ENCODE results near the gene CFAP92.

CFAP92 gene

DNA sequence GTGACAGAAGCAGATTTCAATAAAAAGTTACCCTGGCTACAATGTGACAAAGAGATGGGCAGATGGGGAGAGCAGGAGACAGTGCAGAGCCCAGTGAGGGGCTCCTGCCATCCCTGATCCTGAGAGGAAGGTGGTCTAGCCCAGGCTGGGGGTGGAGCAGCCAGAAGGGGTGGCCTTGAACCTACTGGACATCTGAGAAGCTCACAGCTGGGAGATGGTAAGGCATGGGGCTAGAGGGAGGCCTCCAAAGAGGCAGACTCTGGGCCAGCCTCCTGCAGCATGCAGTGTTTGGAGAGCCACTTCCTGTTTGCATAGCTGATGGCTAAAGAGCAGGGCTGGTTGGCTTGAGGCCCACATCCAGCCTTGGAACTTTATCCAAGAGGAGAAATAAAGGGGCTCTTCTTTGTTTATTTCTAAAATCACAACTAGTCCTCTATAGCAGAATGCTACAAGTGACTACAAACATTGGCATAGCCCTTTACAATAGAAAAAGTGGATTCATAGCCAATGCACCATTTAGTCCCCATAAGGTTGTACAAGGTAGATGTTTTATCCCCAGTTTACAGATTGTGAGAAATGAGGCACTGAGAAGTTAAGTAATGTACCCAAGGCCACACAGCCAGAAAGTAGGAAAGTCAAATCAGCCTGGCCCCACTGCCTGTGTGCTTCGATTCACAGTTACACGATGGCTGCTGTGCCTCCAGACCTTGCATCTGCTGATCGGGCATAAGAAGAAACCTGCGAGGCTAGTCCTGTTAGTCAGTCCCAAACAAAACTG is 11.8 kb upstream of the CFAP92 start:
- DNase-seq: peak; percentile 65 to 89

DNA sequence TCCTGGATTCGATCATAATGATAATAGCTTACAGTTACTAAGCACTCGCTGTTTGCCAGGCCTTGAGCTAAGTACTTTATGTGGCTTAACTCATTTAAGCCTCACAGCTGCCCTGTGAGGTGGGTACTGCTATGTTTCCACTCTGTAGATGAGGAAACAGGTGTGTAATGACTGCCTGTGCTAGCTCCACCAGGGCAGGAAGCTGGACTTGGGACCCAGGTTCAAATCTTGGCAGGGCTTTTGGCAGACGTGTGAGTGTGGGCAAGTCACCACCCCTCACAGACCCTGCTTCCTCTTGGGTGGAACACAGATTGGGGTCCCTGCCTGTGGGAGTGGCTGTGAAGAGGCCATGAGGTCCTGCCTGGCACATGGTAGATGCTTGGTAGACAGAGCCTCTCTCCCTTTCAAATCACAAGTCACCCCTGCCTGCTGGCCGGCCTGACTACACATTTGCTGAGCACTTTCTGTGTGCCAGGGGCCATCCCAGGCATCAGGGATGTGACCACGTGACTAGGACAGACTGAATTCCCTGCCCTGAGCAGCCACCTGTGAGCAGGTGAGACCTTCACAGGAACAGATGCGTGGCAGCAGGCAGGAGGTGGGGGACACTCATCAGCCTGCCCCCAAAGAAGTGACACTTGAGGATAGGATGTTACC is 10.9 kb upstream of the CFAP92 start:
- DNase-seq: peak; percentile 20 to 72

DNA sequence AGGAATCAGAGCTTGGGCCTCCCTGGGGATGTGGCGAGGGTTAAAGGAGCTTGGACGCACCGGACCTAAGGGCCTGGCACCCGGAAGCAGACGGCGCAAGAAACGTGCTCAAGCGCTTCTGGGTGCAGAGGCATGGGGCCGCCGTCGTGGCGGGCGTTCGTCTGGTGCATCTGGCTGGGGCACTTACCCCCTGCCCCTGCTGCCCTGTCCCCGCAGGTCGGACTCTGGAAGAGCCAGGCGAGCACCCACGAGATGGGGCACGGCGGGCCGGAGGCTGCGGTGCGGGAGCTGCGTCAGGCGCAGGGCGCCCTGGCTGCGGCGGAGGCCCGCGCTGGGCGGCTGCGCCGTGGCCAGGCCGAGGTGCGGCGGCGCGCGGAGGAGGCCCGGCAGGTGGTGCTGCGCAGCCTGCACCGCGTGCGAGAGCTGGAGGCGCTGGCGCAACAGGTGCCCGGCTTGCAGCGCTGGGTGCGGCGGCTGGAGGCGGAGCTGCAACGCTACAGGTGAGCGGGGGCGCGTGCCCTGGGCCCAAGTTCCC is 9.8 kb upstream of the CFAP92 start:
- peak; percentile 60 to 66 for DNase-seq

DNA sequence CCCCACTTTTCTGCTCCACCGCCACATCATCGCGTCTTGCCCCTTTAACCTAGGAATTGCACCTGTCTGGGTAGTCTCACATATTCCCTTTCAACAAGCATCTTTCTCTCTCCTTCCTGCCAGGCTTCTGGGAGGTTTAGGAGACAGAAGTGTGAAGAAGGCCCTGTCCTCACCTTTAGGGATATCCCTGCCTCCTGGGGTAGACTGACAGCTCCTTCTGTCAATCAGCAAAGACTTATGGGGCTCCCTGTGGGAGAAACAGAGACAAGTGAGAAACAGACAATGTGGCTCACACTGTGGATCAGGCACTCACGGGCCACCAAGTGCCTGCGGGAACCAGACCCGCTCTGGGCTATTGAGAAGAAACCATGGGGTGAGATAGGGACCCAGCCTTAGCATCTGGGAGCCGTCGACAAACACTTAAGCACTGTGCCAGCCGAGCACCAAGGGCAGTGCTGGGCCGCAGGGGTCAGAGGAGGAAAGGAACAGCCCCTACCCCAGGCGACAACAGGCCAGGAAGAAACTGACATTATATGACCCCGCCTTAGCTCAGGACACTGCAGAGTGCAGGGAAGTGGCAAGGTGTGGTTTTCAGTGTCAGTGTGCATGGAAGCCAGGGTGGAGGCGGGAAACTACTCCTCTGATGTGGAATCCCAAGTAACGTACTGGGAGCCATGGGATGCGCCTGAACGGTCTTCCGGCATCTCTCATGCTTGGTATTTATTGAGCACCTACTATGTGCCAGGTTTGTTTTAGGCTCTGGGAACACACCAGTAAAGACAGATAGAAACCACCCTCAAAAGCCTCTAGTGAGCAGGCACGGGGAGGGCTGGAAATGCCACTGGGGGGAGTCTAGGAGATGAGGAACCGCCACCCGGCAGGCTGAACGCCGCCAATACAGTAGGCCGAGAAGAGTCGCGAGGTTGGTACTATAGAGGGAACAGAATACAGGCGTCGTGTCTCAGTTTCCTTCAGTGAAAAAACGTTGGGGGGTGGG is 9.0 kb upstream of the CFAP92 start:
- no peak for DNase-seq

DNA sequence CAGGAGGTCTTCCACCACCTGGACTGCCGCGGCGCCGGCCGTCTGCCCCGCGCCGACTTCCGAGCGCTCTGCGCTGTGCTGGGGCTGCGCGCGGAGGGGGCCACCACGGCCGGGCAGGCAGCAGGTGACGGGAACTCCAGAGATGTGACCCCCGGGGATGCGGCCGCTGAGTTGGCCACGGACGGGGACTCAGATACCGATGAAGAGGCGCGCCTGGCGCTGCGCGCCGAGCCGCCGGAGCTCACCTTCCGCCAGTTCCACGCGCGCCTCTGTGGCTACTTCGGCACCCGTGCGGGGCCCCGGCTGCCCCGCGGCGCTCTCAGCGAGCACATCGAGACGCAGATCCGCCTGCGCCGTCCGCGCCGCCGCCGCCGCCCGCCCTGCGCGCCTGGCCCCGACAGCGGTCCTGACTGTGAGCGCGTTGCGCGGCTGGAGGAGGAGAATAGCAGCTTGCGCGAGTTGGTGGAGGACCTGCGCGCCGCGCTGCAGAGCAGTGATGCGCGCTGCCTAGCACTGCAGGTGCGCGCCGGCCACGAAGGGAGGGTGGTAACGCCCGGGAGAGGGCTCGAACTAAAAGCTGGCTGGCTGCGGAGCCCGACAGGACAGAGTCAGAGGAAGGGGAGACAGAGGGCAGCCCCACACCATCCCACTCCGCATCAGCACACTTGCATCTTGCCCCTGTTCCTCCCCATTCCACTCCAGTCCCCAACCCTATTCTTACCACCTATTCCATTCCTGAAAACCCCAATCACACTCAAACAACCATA is 8.1 kb upstream of the CFAP92 start:
- peak; percentile 27 to 60 for DNase-seq

DNA sequence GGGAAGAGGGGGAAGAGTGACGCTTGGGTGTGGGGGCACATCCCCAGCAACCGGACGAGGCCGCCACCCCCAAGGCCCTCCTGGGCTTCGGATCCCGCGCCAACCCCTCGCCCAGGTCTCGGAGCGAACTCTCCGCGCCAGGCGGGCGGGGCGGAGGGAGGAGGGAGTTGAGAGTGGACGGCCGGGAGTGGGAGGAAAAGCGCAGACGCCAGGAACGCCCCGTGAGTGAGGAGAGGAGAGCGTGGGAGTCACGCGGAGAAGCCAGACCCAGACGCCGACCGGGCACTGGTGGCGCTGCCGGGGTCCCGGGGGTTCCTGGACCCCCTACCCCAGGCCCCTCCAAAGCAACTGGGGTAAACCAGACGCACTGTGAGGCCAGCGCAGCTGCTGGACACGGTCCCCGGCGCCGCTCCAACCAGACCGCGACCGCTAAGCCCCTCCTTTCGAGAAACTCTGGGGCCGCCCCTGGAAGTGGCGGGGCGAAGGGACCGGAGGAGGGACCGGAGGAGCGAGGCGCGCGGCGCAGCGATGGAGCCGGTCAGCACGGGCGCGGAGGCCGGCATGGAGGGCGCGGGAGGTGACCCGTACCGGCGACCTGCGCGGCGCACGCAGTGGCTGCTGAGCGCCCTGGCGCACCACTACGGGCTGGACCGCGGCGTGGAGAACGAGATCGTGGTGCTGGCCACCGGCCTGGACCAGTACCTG is 7.4 kb upstream of the CFAP92 start, which contains the start of gene EFCC1:
TSS of gene EFCC1 (plus strand) at position 204 of the 705 bp plus-strand sequence. CDS start at position 529, 325 bp downstream.
- DNase-seq: no peak

DNA sequence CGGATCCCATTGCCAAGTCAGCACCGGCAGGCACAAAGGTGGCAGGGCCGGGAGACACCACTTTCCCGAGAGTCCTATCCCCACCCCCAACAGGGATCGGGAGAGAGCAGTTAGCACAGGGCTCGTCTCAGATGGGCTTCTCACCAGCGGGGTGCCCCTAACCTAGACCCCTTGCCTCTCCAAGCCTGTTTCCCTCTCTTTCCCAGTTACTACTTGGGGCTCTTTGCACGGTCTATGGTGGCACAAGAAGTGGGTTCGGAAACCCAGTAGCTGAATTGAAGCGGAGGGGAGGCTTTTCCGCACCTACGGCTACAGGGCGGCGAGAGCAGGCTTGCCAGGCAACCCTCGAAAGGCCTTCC is 6.8 kb upstream of the CFAP92 start:
- DNase-seq: no peak

DNA sequence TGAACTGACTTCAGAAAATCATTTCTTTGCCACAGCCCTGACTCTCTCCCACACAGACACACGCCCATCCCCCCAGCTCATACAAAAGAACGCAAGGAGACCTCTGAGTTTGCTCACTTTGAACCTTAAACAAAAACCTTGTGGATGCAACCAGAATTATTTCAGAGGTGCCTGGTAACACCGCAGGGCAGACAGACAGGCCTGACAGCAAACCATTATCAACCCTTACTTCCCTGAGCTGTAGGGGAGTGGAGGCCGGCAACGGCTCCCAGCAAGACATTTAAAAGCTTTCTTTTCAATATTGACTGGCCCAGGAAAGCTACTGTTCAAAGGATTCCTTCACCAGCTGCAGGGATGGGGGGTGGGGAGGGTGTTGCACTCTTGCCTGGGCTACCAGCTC is 5.2 kb upstream of the CFAP92 start:
- DNase-seq: peak in 1 of 2 experiments; percentile 17

DNA sequence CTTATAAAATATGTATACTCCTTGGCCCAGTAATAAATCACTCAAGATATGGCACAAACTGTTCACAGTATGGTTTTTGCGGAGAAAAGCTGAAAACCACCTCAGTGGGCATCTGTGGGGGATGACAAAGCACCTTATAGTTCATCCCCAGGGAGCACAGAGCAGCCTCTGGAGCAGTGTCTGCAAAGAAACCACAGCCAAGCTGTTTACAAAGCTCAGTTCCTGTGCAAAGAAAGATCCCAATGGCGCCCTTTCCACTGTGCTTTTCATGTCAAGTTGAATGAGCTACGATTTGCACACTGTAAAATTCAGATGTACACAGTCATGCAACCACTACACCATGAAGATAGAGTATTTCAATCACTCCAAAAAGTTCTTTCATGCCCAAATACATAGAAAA is 4.7 kb upstream of the CFAP92 start:
- DNase-seq: peak; percentile 25 to 33

DNA sequence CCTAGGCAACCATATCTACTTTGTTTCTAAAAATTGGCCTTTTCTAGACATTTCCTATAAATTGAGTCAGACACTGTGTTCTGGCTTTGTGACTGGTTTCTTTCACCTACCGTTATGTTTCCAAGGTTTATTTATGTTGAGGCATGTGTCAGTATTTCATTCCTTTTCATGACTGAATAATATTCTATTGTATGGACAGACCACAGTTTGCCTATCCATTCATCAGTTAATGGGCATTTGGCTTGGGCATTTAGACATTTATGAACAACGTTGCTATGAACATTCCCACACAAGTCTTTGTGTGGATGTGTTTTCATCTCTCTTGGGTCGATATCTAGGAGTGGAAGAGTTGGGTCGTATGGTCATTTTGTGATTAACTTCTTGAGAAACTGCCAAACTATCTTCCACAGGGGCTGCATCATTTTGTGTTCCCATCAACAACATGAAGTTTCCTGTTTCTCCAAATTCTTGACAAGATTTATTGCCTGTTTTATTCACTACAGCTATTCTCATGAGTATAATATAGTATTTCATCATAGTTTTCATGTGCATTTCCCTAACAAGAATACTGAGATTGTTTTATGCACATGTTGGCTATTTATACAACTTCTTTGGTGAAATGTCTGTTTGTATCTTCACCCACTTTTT is 3.7 kb upstream of the CFAP92 start:
- no peak for DNase-seq

DNA sequence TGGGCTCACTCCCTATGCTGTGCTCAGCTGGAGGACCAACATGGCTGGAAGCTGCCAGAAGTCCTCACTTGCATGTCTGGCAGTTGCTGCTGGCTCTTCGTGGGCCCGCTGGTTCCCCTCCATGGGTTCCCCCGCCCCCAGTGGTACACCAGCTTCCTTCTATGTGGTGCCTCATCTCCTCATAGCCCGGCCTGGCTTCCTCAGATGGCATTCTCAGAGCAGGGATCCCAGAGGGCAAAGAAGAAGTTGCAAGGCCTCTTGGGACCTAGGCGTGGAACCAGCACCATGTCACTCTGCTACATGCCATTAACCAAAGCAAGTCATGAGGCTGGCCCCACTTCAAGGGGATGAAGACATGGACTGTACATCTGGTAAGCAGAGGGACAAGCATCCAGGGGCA is 2.9 kb upstream of the CFAP92 start:
- no peak for DNase-seq

DNA sequence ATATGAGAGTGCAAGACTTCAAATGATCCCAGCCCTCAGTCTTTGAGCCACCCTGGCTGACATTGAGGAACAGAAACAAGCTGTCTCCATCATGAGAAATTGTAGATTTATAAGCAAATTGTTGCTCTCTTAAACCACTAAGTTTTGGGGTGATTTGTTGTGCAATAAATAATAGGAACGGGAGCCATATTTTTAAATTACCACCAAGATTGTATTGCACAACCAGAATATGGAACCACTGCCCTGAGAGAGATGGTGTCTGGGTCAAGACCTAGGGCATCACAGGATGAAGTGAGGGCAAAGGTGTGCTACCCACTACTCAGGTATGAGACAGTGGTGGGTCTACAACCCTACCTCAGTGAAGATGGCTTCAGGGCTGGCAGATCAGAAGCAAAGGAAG is 2.3 kb upstream of the CFAP92 start:
- no peak for DNase-seq

DNA sequence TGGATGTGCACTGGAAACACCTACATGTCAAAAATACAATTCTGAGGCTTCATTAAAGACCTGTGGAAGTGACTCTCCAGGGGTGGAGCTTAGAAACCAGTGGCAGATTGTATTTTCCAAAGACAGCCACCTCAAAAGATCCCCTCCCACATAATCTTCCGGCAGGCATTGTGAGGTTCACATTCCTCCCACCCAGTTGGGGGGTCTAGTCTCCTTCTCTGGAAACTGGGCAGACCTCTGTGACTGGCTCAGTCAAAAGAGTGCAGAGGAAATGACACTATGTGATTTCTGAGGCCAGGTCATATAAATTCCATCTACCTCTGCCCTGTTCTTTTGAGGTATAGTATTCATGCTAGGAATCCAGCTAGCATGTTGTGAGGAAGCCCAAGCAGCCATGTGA is 1.9 kb upstream of the CFAP92 start:
- DNase-seq: no peak

DNA sequence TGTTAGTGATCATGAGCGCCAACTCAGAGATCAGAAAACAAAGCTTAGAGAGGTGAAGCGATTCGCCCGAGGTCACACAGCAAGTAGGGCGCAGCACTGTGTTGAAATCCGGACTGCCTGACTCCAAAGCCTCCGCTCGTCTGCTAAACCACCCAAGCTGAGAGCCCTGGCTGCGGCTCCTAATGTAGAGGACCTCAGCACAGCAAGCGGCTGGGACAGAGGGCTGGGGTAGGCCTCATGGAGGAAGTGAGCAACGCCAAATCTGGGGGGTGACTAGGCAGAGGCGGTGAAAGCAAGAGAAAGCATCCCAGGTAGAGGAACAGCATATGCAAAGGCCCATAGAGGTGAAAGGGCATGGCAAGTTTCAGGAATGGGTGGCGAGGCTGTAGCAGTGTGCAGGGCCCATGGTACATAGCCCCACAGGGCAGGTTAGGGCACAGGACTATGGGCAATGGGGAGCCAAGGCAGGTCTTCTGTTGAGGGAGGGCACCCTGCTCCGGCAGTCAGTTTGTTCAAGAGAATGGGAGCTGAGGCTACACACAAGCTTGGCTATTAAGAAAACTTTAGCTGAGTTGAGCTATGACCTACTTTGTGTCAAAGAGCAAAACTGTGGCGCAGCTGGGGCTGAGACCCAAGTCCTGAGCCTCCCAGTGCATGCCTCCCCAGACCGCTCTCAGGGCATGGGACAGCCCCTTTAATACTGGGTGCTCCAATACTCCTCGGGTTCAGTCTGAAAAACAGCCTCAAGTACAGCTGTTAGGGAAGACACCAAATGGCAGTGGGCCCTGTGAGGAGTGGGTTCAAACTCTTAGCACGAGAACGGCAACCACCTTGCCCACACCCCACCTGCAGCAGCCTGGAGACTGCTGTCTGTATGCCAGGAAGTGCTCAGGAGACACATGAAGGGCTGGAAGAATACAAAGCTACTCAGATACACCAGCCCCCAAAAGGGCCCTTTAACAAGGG is 988 bp upstream of the CFAP92 start:
- no peak for DNase-seq

DNA sequence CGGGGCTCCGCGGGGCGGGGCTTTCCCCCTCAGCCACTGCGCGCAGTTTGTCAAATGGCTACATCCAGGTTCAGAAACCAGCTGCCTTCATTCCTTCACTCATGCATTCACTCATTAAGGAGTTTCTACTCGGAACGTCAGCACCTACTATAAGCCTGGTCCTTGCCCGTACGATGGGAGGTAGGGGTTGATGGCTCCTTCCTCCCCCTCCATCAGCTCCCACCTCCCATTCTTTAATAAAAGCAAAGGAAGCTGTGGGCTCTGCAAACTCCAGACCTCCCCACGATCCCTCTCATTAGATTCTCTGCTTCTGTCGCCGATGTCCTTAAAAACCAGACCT is 267 bp upstream of the CFAP92 start:
- DNase-seq: no peak

DNA sequence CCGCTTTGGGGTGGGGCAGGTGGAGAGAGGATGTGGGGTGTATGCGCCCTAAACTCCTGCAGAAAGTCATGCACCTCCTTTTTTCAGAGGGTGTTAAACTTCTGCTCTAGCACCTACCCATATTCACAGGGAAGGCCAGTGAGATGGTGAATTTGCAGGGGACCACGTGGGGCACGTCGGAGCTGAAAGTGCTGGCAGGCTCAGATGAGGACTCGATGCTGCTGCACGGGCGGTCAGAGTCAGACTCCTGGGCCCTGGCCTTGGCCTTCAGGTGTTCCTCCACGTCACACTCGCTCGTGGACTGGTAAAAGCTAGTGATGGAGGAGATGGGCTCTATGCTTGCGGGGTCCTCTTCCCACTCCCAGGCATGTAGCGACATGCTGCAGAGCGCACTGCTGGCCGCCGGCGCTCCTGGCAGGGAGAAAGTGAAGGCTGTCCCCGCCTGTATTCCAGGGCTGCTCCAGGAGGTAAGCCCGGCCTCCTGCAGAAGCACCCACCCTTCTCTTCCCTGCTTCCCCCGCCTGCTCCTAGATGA is 883 bp downstream of the CFAP92 start:
- DNase-seq: no peak

DNA sequence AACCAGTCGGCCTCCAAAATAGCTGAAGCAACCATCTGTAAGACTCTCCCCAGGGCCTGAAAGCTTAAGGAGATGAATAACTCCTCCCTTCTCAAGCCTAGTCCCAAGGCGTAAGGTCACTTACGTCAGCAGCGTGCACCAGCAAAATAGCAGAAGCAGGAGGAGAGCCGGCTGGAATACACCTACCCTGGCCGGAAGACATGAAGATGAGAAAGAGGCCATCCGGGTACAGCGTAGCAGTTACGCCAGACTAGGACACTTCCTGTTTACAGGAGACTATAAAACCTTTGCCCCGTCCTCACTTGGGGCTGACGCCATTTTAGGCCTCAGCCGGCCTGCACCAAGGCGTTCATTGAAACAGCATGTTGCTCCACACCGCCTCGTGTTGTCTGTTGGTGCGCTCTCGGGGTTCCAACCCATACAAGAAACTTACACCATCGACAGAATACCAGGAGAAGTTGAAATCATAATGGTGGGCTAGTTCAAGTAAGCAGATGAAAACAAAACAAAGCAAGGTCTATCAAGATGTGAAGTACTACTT is 2.5 kb downstream of the CFAP92 start:
- DNase-seq: no peak

DNA sequence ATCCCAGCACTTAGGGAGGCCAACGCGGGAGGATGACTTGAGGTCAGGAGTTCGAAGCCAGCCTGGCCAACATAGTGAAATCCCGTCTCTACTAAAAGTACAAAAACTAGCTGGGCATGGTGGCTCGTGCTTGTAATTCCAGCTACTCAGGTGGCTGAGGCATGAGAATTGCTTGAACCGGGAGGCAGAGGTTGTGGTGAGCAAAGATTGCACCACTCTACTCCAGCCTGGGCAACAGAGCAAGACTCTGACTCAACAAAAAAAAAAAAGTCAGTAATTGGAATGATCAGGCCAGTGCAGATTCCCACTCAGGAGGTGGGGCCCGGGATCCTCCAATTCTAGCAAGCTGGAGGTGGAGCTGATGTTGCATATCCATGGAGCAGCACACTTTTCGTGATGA is 5.6 kb downstream of the CFAP92 start:
- DNase-seq: no peak

Measured in NCI-H2081 (cell line).